MCF 10A (cell line): Measurements from ENCODE around the gene ARHGEF26. TPM values are rescaled to one million over a fixed set of nuclear protein-coding genes. Genes with fewer than 3 reads are reported as not detected.

Experiments used
- BruUV-seq: library from RNA; stranded (reverse); fragments of 400-500 nt; replicated peaks from 2 replicates; lab custom pipeline; 2021; lab: Mats Ljungman, UMichigan
- CTCF ChIA-PET: fragments of 300-600 bp; sonication (Branson Sonifier 250); formaldehyde crosslinking; extraction: SDS; loops from one replicate; lab custom pipeline; 2021; ENCODE audit warnings: antibody characterized with exemption, inconsistent platforms; lab: Yijun Ruan, JAX
- POLR2A ChIA-PET: fragments of 300-600, 350-650 bp; sonication (Branson Sonifier 250); formaldehyde crosslinking; extraction: SDS; loops from one replicate; lab custom pipeline; 2020; ENCODE audit warnings: antibody characterized with exemption, inconsistent platforms; lab: Yijun Ruan, JAX
- DNase-seq: peaks from one replicate; pipeline ENCODE4 v3.0.0-alpha.2; 2018; ENCODE audit not compliant: unreplicated experiment
- H3K27ac Mint-ChIP-seq: one replicate; pipeline ENCODE4 v1.8.0; 2022; ENCODE audit warnings: mild to moderate bottlenecking, low read depth, mixed read lengths; ENCODE audit not compliant: unreplicated experiment
- H3K27me3 Mint-ChIP-seq: one replicate; pipeline ENCODE4 v1.8.0; 2022; ENCODE audit warnings: mixed read lengths; ENCODE audit not compliant: insufficient read depth, unreplicated experiment
- H3K36me3 Mint-ChIP-seq: one replicate; pipeline ENCODE4 v1.8.0; 2022; ENCODE audit warnings: mild to moderate bottlenecking, moderate library complexity, mixed read lengths; ENCODE audit not compliant: insufficient read depth, unreplicated experiment
- H3K4me1 Mint-ChIP-seq: one replicate; pipeline ENCODE4 v1.8.0; 2022; ENCODE audit warnings: mixed read lengths; ENCODE audit not compliant: insufficient read depth, unreplicated experiment
- H3K4me3 Mint-ChIP-seq: one replicate; pipeline ENCODE4 v1.8.0; 2022; ENCODE audit warnings: mild to moderate bottlenecking, moderate library complexity, mixed read lengths; ENCODE audit not compliant: unreplicated experiment
- H3K9me3 Mint-ChIP-seq: one replicate; pipeline ENCODE4 v1.8.0; 2022; ENCODE audit warnings: mixed read lengths; ENCODE audit not compliant: unreplicated experiment
- CTCF ChIP-seq: fragments of 200-600 bp; IDR thresholded peaks from one replicate; pipeline ENCODE4 v1.8.0; 2022; ENCODE audit warnings: antibody characterized with exemption, mild to moderate bottlenecking; ENCODE audit not compliant: unreplicated experiment
- intact Hi-C: fragments of 100-400 bp; cut with micrococcal nuclease; formaldehyde crosslinking; loops from 2 replicates; pipeline ENCODE4 v1.14.1; 2022
- total RNA-seq: library from RNA; stranded (reverse); gene quantifications from 2 replicates; pipeline ENCODE4 v1.2.3, GENCODE V29; 2022

The ARHGEF26 gene
- total RNA-seq, 1 experiment from 2014 or later = 0.63 TPM

GRCh38 chr3:154161806-154162205 lies 40.6 kb downstream of the ARHGEF26 start:
- TF ChIP-seq CTCF = no peak
- CTCF ChIA-PET = interaction anchor here (0.5 kb wide), 1 partner anchor 1373 kb away, joined by 3 read pairs; no protein-coding TSS in a partner anchor
- Mint-ChIP-seq H3K27ac (no peak overlapping the region), H3K4me3 (no peak overlapping the region), H3K4me1 (no peaks in the 10 kb centered on the region), H3K36me3 (no peaks in the 10 kb centered on the region), H3K27me3 (no peaks in the 10 kb centered on the region), H3K9me3 (no peaks in the 10 kb centered on the region)
- POLR2A ChIA-PET = interaction anchor here (1.0 kb wide), 1 partner anchor 1000 kb away, joined by 3 read pairs; the partner anchor contains the start of gene RAP2B
- BruUV-seq = no TSS peak
- intact Hi-C loops = no loop called here
- DNase-seq = no peak

GRCh38 chr3:154164387-154164786 lies 43.2 kb downstream of the ARHGEF26 start:
- Mint-ChIP-seq H3K4me1 (no peaks in the 10 kb centered on the region), H3K4me3 (no peak overlapping the region), H3K36me3 (no peaks in the 10 kb centered on the region), H3K27ac (no peak overlapping the region), H3K27me3 (no peaks in the 10 kb centered on the region), H3K9me3 (no peaks in the 10 kb centered on the region)
- BruUV-seq = no TSS peak
- ChIA-PET POLR2A (no interaction called here), CTCF (no interaction called here)
- TF ChIP-seq CTCF = no peak
- intact Hi-C loops = no loop called here
- DNase-seq = no peak

GRCh38 chr3:154168998-154169795 lies 48.0 kb downstream of the ARHGEF26 start:
- Mint-ChIP-seq H3K4me3 (no peak overlapping the region), H3K27ac (no peak overlapping the region), H3K9me3 (no peaks in the 10 kb centered on the region), H3K4me1 (no peaks in the 10 kb centered on the region), H3K36me3 (no peaks in the 10 kb centered on the region), H3K27me3 (no peaks in the 10 kb centered on the region)
- BruUV-seq = no TSS peak
- DNase-seq = no peak
- no peak for TF ChIP-seq CTCF
- POLR2A ChIA-PET = no interaction called here
- CTCF ChIA-PET = interaction anchor here (0.6 to 0.7 kb wide), 4 partner anchors 14 to 147 kb away, joined by 3 read pairs; no protein-coding TSS in a partner anchor
- intact Hi-C loops = no loop called here

GRCh38 chr3:154169796-154170110 lies 48.6 kb downstream of the ARHGEF26 start:
- Mint-ChIP-seq H3K9me3 (no peaks in the 10 kb centered on the region), H3K36me3 (no peaks in the 10 kb centered on the region), H3K27ac (no peak overlapping the region), H3K4me3 (no peak overlapping the region), H3K27me3 (no peaks in the 10 kb centered on the region), H3K4me1 (no peaks in the 10 kb centered on the region)
- no peak for DNase-seq
- no peak for TF ChIP-seq CTCF
- BruUV-seq = no TSS peak
- ChIA-PET CTCF (interaction anchor here (0.6 to 0.7 kb wide), 3 partner anchors 13 to 147 kb away, joined by 3 read pairs; no protein-coding TSS in a partner anchor), POLR2A (no interaction called here)
- intact Hi-C loops = no loop called here
